Omental fat pad (tissue), 4 donors: Measurements from ENCODE around the gene NDUFS4. TPM values are rescaled to one million over a fixed set of nuclear protein-coding genes. Genes with fewer than 3 reads are reported as not detected.
"Not testable (repeated sequence)": the region's sequence is repeated elsewhere in the genome, so short reads cannot be mapped to it uniquely, and the experiment has no call there.

Experiments used
- ATAC-seq: fragments of 150-250 bp; one replicate; pipeline ENCODE4 v1.9.1; 2016; ENCODE audit warnings: mild to moderate bottlenecking, moderate library complexity; ENCODE audit not compliant: low FRiP score
- DNase-seq: peaks from one replicate; pipeline ENCODE4 v3.0.0-alpha.2; 2019; ENCODE audit warnings: low spot score
- CTCF ChIP-seq, 3 donors: fragments of 450-650 bp; IDR thresholded peaks; one replicate each; pipeline ENCODE4 v1.5.1; 2016 to 2017; ENCODE audit warnings: antibody characterized with exemption in 3 of 3, mild to moderate bottlenecking in 3 of 3, moderate library complexity in 2 of 3
- total RNA-seq, 4 donors: library from RNA; depleted of rRNA; stranded (reverse); fragments of >200 nt; gene quantifications; one replicate each; pipeline ENCODE4 v1.1.0, GENCODE V29; 2016

NDUFS4 gene
- total RNA-seq, 4 donors from 2014 or later = 60.5 to 90.5 (median 84.3) TPM

- ATAC-seq (no peak), DNase-seq (no peak)
- no peak for TF ChIP-seq CTCF (IDR thresholded peaks at IDR 0.05)
These were observed 17.5 kb upstream of the NDUFS4 start for GRCh38 chr5:53542926-53543325.

GRCh38 chr5:53543401-53543800, 17.0 kb upstream of the NDUFS4 start:
- TF ChIP-seq CTCF (IDR thresholded peaks at IDR 0.05) = no peak
- no peak for ATAC-seq
- no peak for DNase-seq

- DNase-seq (no peak), ATAC-seq (no peak)
- no peak for TF ChIP-seq CTCF (IDR thresholded peaks at IDR 0.05)
These were observed 14.7 kb upstream of the NDUFS4 start for GRCh38 chr5:53545744-53546143.

- DNase-seq (no peak), ATAC-seq (no peak)
- TF ChIP-seq CTCF (IDR thresholded peaks at IDR 0.05) = no peak
These were observed 13.2 kb upstream of the NDUFS4 start for GRCh38 chr5:53547226-53547625.

GRCh38 chr5:53548501-53548900, 11.9 kb upstream of the NDUFS4 start:
- DNase-seq, ATAC-seq: not testable (repeated sequence)

GRCh38 chr5:53549792-53550191, 10.6 kb upstream of the NDUFS4 start:
- no peak for DNase-seq
- TF ChIP-seq CTCF (IDR thresholded peaks at IDR 0.05) = no peak
- ATAC-seq = no peak

- DNase-seq (no peak), ATAC-seq (no peak)
- no peak for TF ChIP-seq CTCF (IDR thresholded peaks at IDR 0.05)
These were observed 7.9 kb upstream of the NDUFS4 start for GRCh38 chr5:53552561-53552960.

- ATAC-seq (no peak), DNase-seq (no peak)
- no peak for TF ChIP-seq CTCF (IDR thresholded peaks at IDR 0.05)
These were observed 6.0 kb upstream of the NDUFS4 start for GRCh38 chr5:53554444-53554843.
